ENCODE data around the gene USP24.

Gene USP24

GRCh38 chr1:55055084-55055882 lies 159.9 kb downstream of the USP24 start:
- no peak for DNase-seq (ENCODE audit: low read depth in 3 of 3)

DNA sequence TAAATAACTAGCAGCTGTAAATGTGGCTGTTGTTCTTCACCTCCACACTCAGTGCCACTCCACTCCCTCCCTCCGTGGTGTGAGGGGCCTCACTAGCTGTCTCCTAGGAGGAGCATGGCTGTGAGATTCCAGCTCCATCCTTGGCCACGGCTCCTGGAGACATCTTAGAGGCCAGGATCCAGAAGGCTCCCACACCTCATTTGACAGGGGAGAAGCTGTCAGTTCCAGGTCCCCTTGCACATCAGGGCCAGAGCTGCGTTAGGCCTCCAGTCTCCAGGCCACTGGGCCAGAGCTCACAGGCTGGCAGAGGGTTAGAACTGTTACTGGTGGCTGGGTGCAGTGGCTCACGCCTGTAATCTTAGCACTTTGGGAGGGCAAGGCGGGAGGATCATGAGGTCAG lies 160.8 kb downstream of the USP24 start:
- no peak for DNase-seq (ENCODE audit: low read depth in 3 of 3)

DNA sequence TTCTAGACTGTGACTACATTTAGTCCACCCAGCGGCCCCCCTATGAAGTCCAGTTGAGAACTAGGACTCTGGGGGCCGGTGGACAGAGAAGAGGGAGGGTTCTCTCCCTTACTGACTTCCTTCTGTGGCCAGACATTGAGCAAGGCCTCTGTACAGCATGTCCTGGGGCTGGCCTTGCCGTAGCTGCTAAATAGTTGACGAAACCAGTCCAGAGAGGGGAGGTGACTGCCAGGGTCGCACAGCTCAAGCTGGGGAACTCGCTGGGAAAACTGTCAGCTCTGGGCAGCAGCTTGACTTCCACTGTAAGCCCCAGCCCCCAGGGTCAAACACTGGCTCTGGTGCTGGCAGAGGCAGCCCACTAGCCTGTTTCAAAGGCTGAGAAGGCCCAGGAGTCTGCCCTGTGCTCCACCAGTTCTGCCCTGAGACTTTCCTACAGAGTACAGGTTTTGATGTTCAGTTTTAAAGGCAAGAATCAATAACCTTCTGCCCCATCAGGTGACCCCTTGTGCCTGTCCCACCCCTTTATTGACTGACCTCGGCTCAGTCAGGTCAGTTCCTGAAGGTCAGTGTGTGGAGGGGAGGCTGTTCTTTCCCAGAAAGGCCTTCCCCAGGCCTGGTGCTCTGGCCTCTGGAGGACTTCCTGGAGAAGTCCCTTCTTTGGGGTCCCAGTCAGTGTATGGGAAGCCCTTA lies 161.8 kb downstream of the USP24 start:
- DNase-seq (ENCODE audit: low read depth in 3 of 3): no peak

GRCh38 chr1:55052221-55053142 lies 162.7 kb downstream of the USP24 start:
- no peak for DNase-seq (ENCODE audit: low read depth in 3 of 3)

DNA sequence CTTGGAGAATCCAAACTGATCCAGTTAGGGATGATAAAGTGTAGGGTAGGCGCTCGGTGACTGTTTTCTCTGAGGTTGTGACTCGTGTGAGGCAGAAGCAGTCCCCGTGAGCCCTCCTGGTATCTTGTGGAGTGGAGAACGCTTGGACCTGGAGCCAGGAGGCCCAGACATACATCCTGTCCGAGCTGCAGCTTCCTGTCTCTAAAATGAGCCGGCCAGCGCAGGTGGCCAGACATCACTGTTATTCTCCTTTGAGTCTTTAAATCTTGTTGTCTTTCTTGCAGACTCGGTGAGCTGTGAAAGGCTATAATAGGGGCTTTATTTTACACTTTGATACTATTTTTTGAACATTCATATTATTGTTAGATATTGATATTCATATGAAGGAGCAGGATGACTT lies 163.5 kb downstream of the USP24 start:
- no peak for DNase-seq (ENCODE audit: low read depth in 3 of 3)

- DNase-seq (ENCODE audit: low read depth in 3 of 3): no peak
These were observed 164.0 kb downstream of the USP24 start for GRCh38 chr1:55051169-55051568.

GRCh38 chr1:55050283-55050682 lies 164.9 kb downstream of the USP24 start:
- no peak for DNase-seq (ENCODE audit: low read depth in 3 of 3)

- DNase-seq (ENCODE audit: low read depth in 3 of 3): no peak
These were observed 165.3 kb downstream of the USP24 start for GRCh38 chr1:55049914-55050278.

GRCh38 chr1:55049271-55049913 lies 165.8 kb downstream of the USP24 start:
- no peak for DNase-seq (ENCODE audit: low read depth in 3 of 3)

GRCh38 chr1:55048453-55049270 lies 166.5 kb downstream of the USP24 start:
- no peak for DNase-seq (ENCODE audit: low read depth in 3 of 3)

GRCh38 chr1:55047611-55048010 lies 167.6 kb downstream of the USP24 start:
- DNase-seq (ENCODE audit: low read depth in 3 of 3): no peak

- no peak for DNase-seq (ENCODE audit: low read depth in 3 of 3)
These were observed 168.3 kb downstream of the USP24 start for GRCh38 chr1:55046871-55047270.

DNA sequence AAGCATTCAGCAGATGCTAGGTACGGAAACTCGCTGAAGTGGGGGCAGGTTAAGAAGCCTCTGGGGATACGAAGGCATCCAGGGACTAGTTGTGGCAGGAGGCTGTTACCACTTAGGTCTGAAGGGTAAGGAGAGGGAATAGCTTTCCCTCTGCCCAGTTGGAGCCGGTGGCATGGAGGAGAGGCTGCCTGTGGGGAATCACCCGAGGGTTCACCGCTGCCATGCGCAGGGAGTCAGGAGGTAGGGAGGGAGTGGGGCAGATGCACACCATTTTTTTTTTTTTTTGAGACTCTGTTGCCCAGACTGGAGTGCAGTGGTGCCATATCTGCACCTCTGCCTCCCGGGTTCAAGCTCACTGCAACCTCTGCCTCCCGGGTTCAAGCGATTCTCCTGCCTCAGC lies 169.7 kb downstream of the USP24 start:
- no peak for DNase-seq (ENCODE audit: low read depth in 3 of 3)

DNA sequence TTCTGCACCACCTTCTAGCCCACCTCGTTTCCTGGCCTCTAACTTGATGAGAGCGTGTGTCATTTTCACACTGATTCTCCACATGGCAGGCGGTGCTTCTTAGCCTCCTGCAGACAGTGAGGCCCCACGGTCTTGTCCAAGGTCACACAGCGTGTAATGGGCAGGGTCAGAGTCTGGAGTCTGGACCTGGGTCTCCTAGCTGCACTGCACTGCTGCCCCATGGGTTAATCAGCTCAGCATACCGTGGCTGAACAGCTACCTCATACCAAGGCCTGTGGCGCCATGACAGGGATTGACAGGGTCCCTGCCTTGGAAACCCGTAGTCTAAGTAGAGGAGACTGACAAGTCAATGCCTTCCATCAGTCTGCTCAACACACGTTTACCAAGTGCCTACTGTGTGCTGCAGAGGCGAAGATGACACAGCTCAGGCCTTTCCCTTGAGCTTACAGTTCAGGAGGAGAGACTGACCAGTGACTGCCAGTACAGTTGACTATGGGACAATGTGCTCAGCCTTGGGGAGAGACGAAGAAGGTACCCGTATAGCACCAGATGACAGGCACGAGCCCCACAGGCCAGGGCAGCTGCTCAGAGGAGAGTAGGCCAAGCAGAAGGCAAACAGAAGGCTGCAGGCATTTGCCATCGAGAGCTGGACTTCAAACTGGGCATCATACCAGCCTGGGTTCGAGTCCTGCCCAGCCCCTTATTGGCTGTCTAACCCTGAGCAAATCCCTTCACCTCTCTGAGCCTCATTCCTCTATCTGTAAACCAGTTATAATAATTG lies 170.4 kb downstream of the USP24 start:
- no peak for DNase-seq (ENCODE audit: low read depth in 3 of 3)

DNA sequence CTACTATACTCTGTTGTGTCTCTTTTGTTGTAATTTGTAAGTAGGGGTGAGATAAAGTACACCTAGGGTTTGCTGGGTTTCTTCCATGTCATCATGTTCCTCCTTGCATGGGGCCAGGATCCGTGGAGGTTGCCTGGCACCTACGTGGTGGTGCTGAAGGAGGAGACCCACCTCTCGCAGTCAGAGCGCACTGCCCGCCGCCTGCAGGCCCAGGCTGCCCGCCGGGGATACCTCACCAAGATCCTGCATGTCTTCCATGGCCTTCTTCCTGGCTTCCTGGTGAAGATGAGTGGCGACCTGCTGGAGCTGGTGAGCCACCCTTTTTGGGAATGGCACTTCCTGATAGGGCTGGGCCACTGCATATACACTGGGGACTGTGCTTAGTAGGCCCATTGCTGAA lies 171.4 kb downstream of the USP24 start:
- DNase-seq (ENCODE audit: low read depth in 3 of 3): no peak

GRCh38 chr1:55043011-55043410 lies 172.2 kb downstream of the USP24 start:
- DNase-seq (ENCODE audit: low read depth in 3 of 3): no peak

DNA sequence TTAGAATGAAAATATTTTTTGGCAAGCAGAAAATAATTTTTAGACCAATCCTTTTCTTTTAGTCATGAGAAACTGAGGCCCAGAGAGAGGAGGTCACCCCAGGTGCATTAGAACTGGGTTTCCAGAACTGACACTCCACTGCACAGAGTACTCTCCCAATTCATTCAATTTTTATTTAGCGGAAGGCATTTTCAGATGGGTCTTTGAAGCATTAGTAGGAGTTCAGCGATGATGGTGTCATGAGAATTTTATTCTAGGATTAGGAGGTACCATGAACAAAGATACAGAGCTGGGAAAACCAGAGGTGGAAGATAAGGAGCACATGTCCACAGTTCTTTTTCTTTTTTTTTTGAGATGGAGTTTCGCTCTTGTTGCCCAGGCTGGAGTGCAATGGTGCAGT lies 173.6 kb downstream of the USP24 start:
- no peak for DNase-seq (ENCODE audit: low read depth in 3 of 3)

DNA sequence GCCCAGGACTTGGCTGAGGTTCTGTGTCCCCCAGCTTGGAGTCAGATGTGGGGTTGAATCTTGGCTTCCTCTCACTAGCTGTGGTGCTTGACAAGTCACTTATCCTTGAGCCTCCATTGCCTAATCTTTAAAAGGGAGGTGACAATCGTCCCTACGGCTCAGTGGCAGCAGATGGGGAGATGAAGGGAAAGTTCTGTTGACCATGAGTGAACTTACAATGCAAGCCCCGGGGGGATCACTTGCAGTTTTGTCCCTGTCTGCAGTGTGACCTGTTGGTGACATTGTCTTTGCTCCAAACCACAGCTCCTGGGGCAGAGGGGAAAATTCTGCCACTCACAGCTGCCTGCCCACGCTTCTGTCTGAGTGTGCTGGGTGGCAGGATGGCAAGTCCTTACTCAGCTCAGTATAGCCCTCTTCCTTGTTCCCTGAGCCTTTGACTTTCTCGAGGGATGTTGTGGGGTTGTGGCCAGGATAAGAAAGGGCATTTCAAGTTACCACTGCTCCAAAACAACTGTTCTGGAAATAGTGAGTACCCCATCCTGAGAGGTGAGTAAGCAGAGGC lies 174.2 kb downstream of the USP24 start:
- DNase-seq (ENCODE audit: low read depth in 3 of 3): no peak

GRCh38 chr1:55040083-55040932 lies 174.9 kb downstream of the USP24 start:
- no peak for DNase-seq (ENCODE audit: low read depth in 3 of 3)
